Measurements from ENCODE around the gene TMEM89. TPM values are rescaled to one million over a fixed set of nuclear protein-coding genes. Genes with fewer than 3 reads are reported as not detected.
A peak's percentile ranks its signal among the peaks of the same experiment; 100 is the strongest.

Gene TMEM89
- total RNA-seq, 2 experiments from 2014 or later = 0.43 TPM; not detected in 1

- CTCF ChIA-PET = interaction anchor here (1.3 to 2.9 kb wide), 3 partner anchors 10 to 44 kb away, joined by 3 to 13 read pairs (median 5); partner anchors contain the start of genes SLC26A6 and TMEM89
- ATAC-seq (no peak), DNase-seq (no peak)
- Mint-ChIP-seq H3K4me1 (ENCODE audit: low read depth) (peaks cover 25% of the 10 kb centered on the region), H3K36me3 (ENCODE audit: low read depth) (peaks cover 25% of the 10 kb centered on the region), H3K27me3 (no peaks in the 10 kb centered on the region), H3K27ac (peak overlapping the region; percentile 66), H3K9me3 (peaks cover 3% of the 10 kb centered on the region), H3K4me3 (no peak overlapping the region)
- TF ChIP-seq CTCF (IDR thresholded peaks at IDR 0.05) = no peak
- intact Hi-C loops (cut with micrococcal nuclease) = no loop called here
- POLR2A ChIA-PET = interaction anchor here (0.6 to 1.4 kb wide), 4 partner anchors 10 to 62 kb away, joined by 3 to 5 read pairs (median 3); no protein-coding TSS in a partner anchor
Measured at GRCh38 chr3:48612309-48612708, 9.3 kb downstream of the TMEM89 start.

- peaks cover 32% of the 10 kb centered on the region for H3K36me3 Mint-ChIP-seq (ENCODE audit: low read depth)
- POLR2A ChIA-PET = interaction anchor here (0.6 to 2.3 kb wide), 4 partner anchors 12 to 79 kb away, joined by 3 to 9 read pairs (median 4); partner anchors contain the start of gene SLC26A6
Measured at GRCh38 chr3:48609088-48610005, 12.2 kb downstream of the TMEM89 start, which contains the start of gene UQCRC1. Gene UQCRC1, minus strand, starts transcription at chr3:48609646. Its CDS starts 26 bp downstream, at chr3:48609620.

GRCh38 chr3:48607519-48607918, 14.1 kb downstream of the TMEM89 start:
- ATAC-seq = no peak
- Mint-ChIP-seq H3K4me3 (no peak overlapping the region), H3K9me3 (no peaks in the 10 kb centered on the region), H3K27ac (no peak overlapping the region), H3K27me3 (no peaks in the 10 kb centered on the region), H3K4me1 (ENCODE audit: low read depth) (peaks cover 13% of the 10 kb centered on the region), H3K36me3 (ENCODE audit: low read depth) (peaks cover 42% of the 10 kb centered on the region)
- intact Hi-C loops (cut with micrococcal nuclease) = no loop called here
- ChIA-PET CTCF (interaction anchor here (0.8 to 1.0 kb wide), 2 partner anchors 28 to 58 kb away, joined by 3 to 4 read pairs; partner anchors contain the start of gene SLC26A6), POLR2A (no interaction called here)
- TF ChIP-seq CTCF (IDR thresholded peaks at IDR 0.05) = no peak
- peak; percentile 52 for DNase-seq

More at GRCh38 chr3:48609088-48610005, 12.2 kb downstream of the TMEM89 start, which contains the start of gene UQCRC1:
- peaks cover 21% of the 10 kb centered on the region for H3K4me1 Mint-ChIP-seq (ENCODE audit: low read depth)
- peak; percentile 94 for DNase-seq
- intact Hi-C loops (cut with micrococcal nuclease) = no loop called here
- H3K27me3 Mint-ChIP-seq = no peaks in the 10 kb centered on the region
- peak within 1 kb of the TSS; percentile 89 for H3K4me3 Mint-ChIP-seq
- no peaks in the 10 kb centered on the region for H3K9me3 Mint-ChIP-seq
- peak within 1 kb of the TSS; percentile 94 for H3K27ac Mint-ChIP-seq
- peak; percentile 94 for TF ChIP-seq CTCF (IDR thresholded peaks at IDR 0.05)
- CTCF ChIA-PET = interaction anchor here (1.0 to 1.3 kb wide), 4 partner anchors 14 to 173 kb away, joined by 3 to 5 read pairs (median 4); partner anchors contain the start of gene SLC26A6
- peak; percentile 98 for ATAC-seq

- no peak overlapping the region for H3K27ac Mint-ChIP-seq
- no peaks in the 10 kb centered on the region for H3K9me3 Mint-ChIP-seq
- no peak overlapping the region for H3K4me3 Mint-ChIP-seq
- no peak for TF ChIP-seq CTCF (IDR thresholded peaks at IDR 0.05)
- DNase-seq = no peak
- no peak for ATAC-seq
- peaks cover 44% of the 10 kb centered on the region for H3K36me3 Mint-ChIP-seq (ENCODE audit: low read depth)
- H3K4me1 Mint-ChIP-seq (ENCODE audit: low read depth) = peaks cover under 1% of the 10 kb centered on the region
- intact Hi-C loops (cut with micrococcal nuclease) = no loop called here
- ChIA-PET POLR2A (interaction anchor here (1.1 to 1.2 kb wide), 2 partner anchors 42 to 145 kb away, joined by 3 to 4 read pairs; no protein-coding TSS in a partner anchor), CTCF (no interaction called here)
- no peaks in the 10 kb centered on the region for H3K27me3 Mint-ChIP-seq
Measured at GRCh38 chr3:48601622-48601994, 20.0 kb downstream of the TMEM89 start.
